Liver (tissue), 9 donors: Measurements from ENCODE around the gene PTMA. TPM values are rescaled to one million over a fixed set of nuclear protein-coding genes. Genes with fewer than 3 reads are reported as not detected.

Source experiments
- DNase-seq: peaks from one replicate; pipeline ENCODE4 v3.0.0-alpha.2; 2017; ENCODE audit warnings: low spot score
- H3K27ac ChIP-seq, 2 donors: one replicate each; pipeline ENCODE4 v1.7.0; 2013; ENCODE audit warnings: inconsistent platforms in 2 of 2, low read length in 2 of 2, control low read depth in 1 of 2, low read depth in 1 of 2, mild to moderate bottlenecking in 1 of 2
- H3K27me3 ChIP-seq, 4 donors: one replicate each; pipeline versions ENCODE4 v1.6.1 to v1.7.0; 2013; ENCODE audit warnings: low read length in 3 of 4, inconsistent platforms in 1 of 4, mild to moderate bottlenecking in 1 of 4, moderate library complexity in 1 of 4; ENCODE audit not compliant: control insufficient read depth in 4 of 4, insufficient read depth in 4 of 4
- H3K36me3 ChIP-seq, 4 donors: one replicate each; pipeline versions ENCODE4 v1.6.1 to v1.7.0; 2013; ENCODE audit warnings: low read length in 3 of 4, mild to moderate bottlenecking in 3 of 4, low read depth in 1 of 4, moderate library complexity in 1 of 4; ENCODE audit not compliant: control insufficient read depth in 4 of 4, insufficient read depth in 3 of 4
- H3K4me1 ChIP-seq, 4 donors: one replicate each; pipeline versions ENCODE4 v1.6.1 to v1.7.0; 2013; ENCODE audit warnings: low read length in 3 of 4, mild to moderate bottlenecking in 3 of 4, moderate library complexity in 1 of 4; ENCODE audit not compliant: control insufficient read depth in 4 of 4, insufficient read depth in 4 of 4
- H3K4me3 ChIP-seq, 3 donors: one replicate each; pipeline versions ENCODE4 v1.6.1 to v1.7.0; 2013; ENCODE audit warnings: low read length in 3 of 3, control low read depth in 1 of 3, low read depth in 1 of 3, mild to moderate bottlenecking in 1 of 3
- H3K9ac ChIP-seq, 2 donors: one replicate each; pipeline ENCODE4 v1.7.0; 2013; ENCODE audit warnings: low read length in 2 of 2, mild to moderate bottlenecking in 2 of 2, moderate library complexity in 2 of 2, control low read depth in 1 of 2, low read depth in 1 of 2
- H3K9me3 ChIP-seq, 4 donors: one replicate each; pipeline versions ENCODE4 v1.6.1 to v1.7.0; 2013; ENCODE audit warnings: low read length in 3 of 4; ENCODE audit not compliant: control insufficient read depth in 4 of 4
- EGR1 ChIP-seq, 2 donors: IDR thresholded peaks; 2 replicates each; pipeline ENCODE4 v1.6.1; 2016 to 2018; ENCODE audit warnings: antibody characterized with exemption in 2 of 2, low read depth in 2 of 2
- FOXA1 ChIP-seq: IDR thresholded peaks from 2 replicates; pipeline ENCODE4 v1.6.1; 2016; ENCODE audit warnings: antibody characterized with exemption
- FOXA2 ChIP-seq: IDR thresholded peaks from 2 replicates; pipeline ENCODE4 v1.6.1; 2016; ENCODE audit warnings: antibody characterized with exemption
- GABPA ChIP-seq, 2 donors: IDR thresholded peaks in 1 of 2; conservative IDR thresholded peaks in 1 of 2; 2 replicates each; pipeline ENCODE4 v1.6.1; 2016; ENCODE audit warnings: antibody characterized with exemption in 2 of 2, mild to moderate bottlenecking in 1 of 2, moderate library complexity in 1 of 2
- HNF4A ChIP-seq, 2 donors: conservative IDR thresholded peaks; 2 replicates each; pipeline ENCODE4 v1.6.1; 2016; ENCODE audit warnings: antibody characterized with exemption in 2 of 2, mild to moderate bottlenecking in 2 of 2
- HNF4G ChIP-seq: IDR thresholded peaks from 2 replicates; pipeline ENCODE4 v1.6.1; 2016; ENCODE audit warnings: antibody characterized with exemption
- JUND ChIP-seq, 2 donors: IDR thresholded peaks; 2 replicates each; pipeline ENCODE4 v1.6.1; 2016; ENCODE audit warnings: antibody characterized with exemption in 2 of 2
- NR2F2 ChIP-seq: IDR thresholded peaks from 2 replicates; pipeline ENCODE4 v1.6.1; 2016; ENCODE audit warnings: antibody characterized with exemption
- RAD21 ChIP-seq, 2 donors: IDR thresholded peaks; 2 replicates each; pipeline ENCODE4 v1.6.1; 2016; ENCODE audit warnings: antibody characterized with exemption in 2 of 2, mild to moderate bottlenecking in 2 of 2
- RXRA ChIP-seq, 2 donors: IDR thresholded peaks; 2 replicates each; pipeline ENCODE4 v1.6.1; 2017 to 2018; ENCODE audit warnings: antibody characterized with exemption in 2 of 2, mild to moderate bottlenecking in 1 of 2
- SP1 ChIP-seq: IDR thresholded peaks from 2 replicates; pipeline ENCODE4 v1.6.1; 2018; ENCODE audit warnings: antibody characterized with exemption, mild to moderate bottlenecking
- TAF1 ChIP-seq: conservative IDR thresholded peaks from 2 replicates; pipeline ENCODE4 v1.6.1; 2016; ENCODE audit warnings: antibody characterized with exemption, mild to moderate bottlenecking
- YY1 ChIP-seq: IDR thresholded peaks from 2 replicates; pipeline ENCODE4 v1.6.1; 2016; ENCODE audit warnings: antibody characterized with exemption, mild to moderate bottlenecking
- WGBS: extraction: QIAGEN DNeasy Blood & Tissue Kit; methylation state at CpG from one replicate; pipeline ENCODE4 v1.1.7; 2013; 5-methylcytosine and 5-hydroxymethylcytosine counted together
- polyA plus RNA-seq, 2 donors: library from polyadenylated mRNA; stranded (reverse) in 1 of 2; unstranded in 1 of 2; fragments of 200-250 nt in 1 of 2; fragments of >200 nt in 1 of 2; fragmentation: Nextera tagmentation in 1 of 2; extraction: Ambion mirVana in 1 of 2; gene quantifications; one replicate each; pipeline versions ENCODE4 v1.2.1 to v1.2.3, GENCODE V29; 2013 to 2015
- total RNA-seq, 2 donors: library from RNA; depleted of rRNA; stranded (reverse); fragments of >200 nt; gene quantifications; one replicate each; pipeline ENCODE4 v1.2.3, GENCODE V29; 2014
- TF ChIP-seq, protein P1 (sequence below): IDR thresholded peaks from 2 replicates; pipeline ENCODE4 v1.6.1; 2016; ENCODE audit warnings: antibody characterized with exemption
- TF ChIP-seq, protein P2 (sequence below): IDR thresholded peaks from 2 replicates; pipeline ENCODE4 v1.6.1; 2016; ENCODE audit warnings: antibody characterized with exemption, mild to moderate bottlenecking
- TF ChIP-seq, protein P3 (sequence below): fragments of 150-350 bp; IDR thresholded peaks from 2 replicates; pipeline ENCODE4 v1.5.1; 2017; ENCODE audit warnings: improper control_type of control experiment, low read depth, low read length; ENCODE audit not compliant: missing input control
- TF ChIP-seq, protein P4 (sequence below): IDR thresholded peaks from 2 replicates; pipeline ENCODE4 v1.6.1; 2016; ENCODE audit warnings: antibody characterized with exemption
- TF ChIP-seq, protein P5 (sequence below): IDR thresholded peaks from 2 replicates; pipeline ENCODE4 v1.6.1; 2016; ENCODE audit warnings: antibody characterized with exemption
- donor health status: healthy.
- donor health status: healthy.
- donor health status: healthy.
- donor health status: healthy.
- donor health status: healthy.

The PTMA gene
- total and polyA plus RNA-seq, 4 donors = 201 to 523 (median 366) TPM

DNA sequence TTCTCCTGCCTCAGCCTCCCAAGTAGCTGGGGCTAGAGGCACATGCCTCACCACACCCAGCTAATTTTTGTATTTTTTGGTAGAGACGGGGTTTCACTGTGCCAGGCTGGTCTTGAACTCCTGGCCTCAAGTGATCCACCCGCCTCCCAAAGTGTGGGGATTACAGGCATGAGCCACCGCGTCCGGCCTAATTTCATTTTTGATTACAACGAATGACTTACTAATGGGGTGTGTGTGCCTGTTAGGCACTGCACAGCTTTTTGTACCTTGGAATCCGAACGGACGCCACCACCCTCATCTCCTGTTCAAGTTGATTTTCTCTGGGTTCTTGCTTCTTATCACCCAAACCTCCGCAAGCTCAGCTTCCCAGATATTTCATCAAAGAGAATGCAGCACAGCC is 17.2 kb downstream of the PTMA start:
- no peak for DNase-seq
- Histone ChIP-seq H3K9ac (no peak overlapping the region), H3K9me3 (no peaks in the 10 kb centered on the region), H3K27me3 (no peaks in the 10 kb centered on the region), H3K27ac (no peak overlapping the region), H3K4me1 (no peaks in the 10 kb centered on the region), H3K4me3 (no peak overlapping the region), H3K36me3 (peaks cover 0 to 2% (median 0%) of the 10 kb centered on the region in 4 donors)
- TF ChIP-seq RAD21 (IDR thresholded peaks at IDR 0.05) = no peak
- TF ChIP-seq SP1 = no peak
- TF ChIP-seq, protein P1, sequence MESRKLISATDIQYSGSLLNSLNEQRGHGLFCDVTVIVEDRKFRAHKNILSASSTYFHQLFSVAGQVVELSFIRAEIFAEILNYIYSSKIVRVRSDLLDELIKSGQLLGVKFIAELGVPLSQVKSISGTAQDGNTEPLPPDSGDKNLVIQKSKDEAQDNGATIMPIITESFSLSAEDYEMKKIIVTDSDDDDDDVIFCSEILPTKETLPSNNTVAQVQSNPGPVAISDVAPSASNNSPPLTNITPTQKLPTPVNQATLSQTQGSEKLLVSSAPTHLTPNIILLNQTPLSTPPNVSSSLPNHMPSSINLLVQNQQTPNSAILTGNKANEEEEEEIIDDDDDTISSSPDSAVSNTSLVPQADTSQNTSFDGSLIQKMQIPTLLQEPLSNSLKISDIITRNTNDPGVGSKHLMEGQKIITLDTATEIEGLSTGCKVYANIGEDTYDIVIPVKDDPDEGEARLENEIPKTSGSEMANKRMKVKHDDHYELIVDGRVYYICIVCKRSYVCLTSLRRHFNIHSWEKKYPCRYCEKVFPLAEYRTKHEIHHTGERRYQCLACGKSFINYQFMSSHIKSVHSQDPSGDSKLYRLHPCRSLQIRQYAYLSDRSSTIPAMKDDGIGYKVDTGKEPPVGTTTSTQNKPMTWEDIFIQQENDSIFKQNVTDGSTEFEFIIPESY = no peak
- TF ChIP-seq HNF4A (conservative IDR thresholded peaks at IDR 0.05) = no peak
- no peak for TF ChIP-seq JUND (IDR thresholded peaks at IDR 0.05)
- TF ChIP-seq, protein P2, sequence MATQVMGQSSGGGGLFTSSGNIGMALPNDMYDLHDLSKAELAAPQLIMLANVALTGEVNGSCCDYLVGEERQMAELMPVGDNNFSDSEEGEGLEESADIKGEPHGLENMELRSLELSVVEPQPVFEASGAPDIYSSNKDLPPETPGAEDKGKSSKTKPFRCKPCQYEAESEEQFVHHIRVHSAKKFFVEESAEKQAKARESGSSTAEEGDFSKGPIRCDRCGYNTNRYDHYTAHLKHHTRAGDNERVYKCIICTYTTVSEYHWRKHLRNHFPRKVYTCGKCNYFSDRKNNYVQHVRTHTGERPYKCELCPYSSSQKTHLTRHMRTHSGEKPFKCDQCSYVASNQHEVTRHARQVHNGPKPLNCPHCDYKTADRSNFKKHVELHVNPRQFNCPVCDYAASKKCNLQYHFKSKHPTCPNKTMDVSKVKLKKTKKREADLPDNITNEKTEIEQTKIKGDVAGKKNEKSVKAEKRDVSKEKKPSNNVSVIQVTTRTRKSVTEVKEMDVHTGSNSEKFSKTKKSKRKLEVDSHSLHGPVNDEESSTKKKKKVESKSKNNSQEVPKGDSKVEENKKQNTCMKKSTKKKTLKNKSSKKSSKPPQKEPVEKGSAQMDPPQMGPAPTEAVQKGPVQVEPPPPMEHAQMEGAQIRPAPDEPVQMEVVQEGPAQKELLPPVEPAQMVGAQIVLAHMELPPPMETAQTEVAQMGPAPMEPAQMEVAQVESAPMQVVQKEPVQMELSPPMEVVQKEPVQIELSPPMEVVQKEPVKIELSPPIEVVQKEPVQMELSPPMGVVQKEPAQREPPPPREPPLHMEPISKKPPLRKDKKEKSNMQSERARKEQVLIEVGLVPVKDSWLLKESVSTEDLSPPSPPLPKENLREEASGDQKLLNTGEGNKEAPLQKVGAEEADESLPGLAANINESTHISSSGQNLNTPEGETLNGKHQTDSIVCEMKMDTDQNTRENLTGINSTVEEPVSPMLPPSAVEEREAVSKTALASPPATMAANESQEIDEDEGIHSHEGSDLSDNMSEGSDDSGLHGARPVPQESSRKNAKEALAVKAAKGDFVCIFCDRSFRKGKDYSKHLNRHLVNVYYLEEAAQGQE = no peak
- no peak for TF ChIP-seq FOXA1
- TF ChIP-seq RXRA (IDR thresholded peaks at IDR 0.05) = no peak
- TF ChIP-seq TAF1 = no peak
- no peak for TF ChIP-seq FOXA2
- no peak for TF ChIP-seq HNF4G
- TF ChIP-seq, protein P3, sequence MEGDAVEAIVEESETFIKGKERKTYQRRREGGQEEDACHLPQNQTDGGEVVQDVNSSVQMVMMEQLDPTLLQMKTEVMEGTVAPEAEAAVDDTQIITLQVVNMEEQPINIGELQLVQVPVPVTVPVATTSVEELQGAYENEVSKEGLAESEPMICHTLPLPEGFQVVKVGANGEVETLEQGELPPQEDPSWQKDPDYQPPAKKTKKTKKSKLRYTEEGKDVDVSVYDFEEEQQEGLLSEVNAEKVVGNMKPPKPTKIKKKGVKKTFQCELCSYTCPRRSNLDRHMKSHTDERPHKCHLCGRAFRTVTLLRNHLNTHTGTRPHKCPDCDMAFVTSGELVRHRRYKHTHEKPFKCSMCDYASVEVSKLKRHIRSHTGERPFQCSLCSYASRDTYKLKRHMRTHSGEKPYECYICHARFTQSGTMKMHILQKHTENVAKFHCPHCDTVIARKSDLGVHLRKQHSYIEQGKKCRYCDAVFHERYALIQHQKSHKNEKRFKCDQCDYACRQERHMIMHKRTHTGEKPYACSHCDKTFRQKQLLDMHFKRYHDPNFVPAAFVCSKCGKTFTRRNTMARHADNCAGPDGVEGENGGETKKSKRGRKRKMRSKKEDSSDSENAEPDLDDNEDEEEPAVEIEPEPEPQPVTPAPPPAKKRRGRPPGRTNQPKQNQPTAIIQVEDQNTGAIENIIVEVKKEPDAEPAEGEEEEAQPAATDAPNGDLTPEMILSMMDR = no peak
- TF ChIP-seq, protein P4, sequence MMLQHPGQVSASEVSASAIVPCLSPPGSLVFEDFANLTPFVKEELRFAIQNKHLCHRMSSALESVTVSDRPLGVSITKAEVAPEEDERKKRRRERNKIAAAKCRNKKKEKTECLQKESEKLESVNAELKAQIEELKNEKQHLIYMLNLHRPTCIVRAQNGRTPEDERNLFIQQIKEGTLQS = no peak
- TF ChIP-seq NR2F2 = no peak
- WGBS = 91% methylated on average over 10 of the region's 10 CpGs

DNA sequence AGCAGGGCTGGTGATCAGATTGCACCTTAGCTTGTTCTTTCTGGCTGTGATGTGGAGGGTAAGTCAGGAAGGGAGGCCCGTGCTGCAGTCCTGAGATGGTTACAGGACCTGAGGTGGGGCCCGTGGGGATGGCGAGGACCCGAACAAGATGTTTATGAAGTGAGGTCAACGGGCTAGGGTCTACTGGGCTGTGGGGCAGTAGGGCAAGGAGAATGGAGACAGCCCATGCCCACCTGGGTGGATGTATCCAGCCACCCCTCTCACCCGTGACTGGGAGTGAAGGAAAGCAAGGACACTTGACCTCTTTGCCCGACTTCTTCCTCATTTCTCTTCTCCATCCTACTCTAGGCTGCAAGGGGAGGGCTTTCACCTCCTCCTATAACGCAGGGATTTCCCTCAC is 18.0 kb downstream of the PTMA start:
- Histone ChIP-seq H3K36me3 (peaks cover 0 to 2% (median 0%) of the 10 kb centered on the region in 4 donors), H3K4me3 (no peak overlapping the region), H3K27me3 (no peaks in the 10 kb centered on the region), H3K27ac (no peak overlapping the region), H3K9ac (no peak overlapping the region), H3K9me3 (no peaks in the 10 kb centered on the region), H3K4me1 (no peaks in the 10 kb centered on the region)
- no peak for TF ChIP-seq YY1
- TF ChIP-seq NR2F2 = no peak
- TF ChIP-seq, protein P4 = no peak
- TF ChIP-seq SP1 = no peak
- TF ChIP-seq EGR1 (IDR thresholded peaks at IDR 0.05; ENCODE audit: low read depth in 2 of 2) = no peak
- TF ChIP-seq, protein P2 = no peak
- TF ChIP-seq, protein P1 = no peak
- TF ChIP-seq, protein P5, sequence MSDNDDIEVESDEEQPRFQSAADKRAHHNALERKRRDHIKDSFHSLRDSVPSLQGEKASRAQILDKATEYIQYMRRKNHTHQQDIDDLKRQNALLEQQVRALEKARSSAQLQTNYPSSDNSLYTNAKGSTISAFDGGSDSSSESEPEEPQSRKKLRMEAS = no peak
- no peak for TF ChIP-seq HNF4A (conservative IDR thresholded peaks at IDR 0.05)
- no peak for TF ChIP-seq FOXA1
- TF ChIP-seq RAD21 (IDR thresholded peaks at IDR 0.05) = no peak
- no peak for TF ChIP-seq GABPA (IDR thresholded peaks at IDR 0.05 in 1 of 2, conservative IDR thresholded peaks at IDR 0.05 in 1 of 2)
- no peak for TF ChIP-seq TAF1
- no peak for TF ChIP-seq RXRA (IDR thresholded peaks at IDR 0.05)
- TF ChIP-seq FOXA2 = no peak
- no peak for DNase-seq
- 86% methylated on average over 8 of the region's 8 CpGs for WGBS
